HG02588 (cell line): ENCODE measurements around the gene MED8.

Experiments
- ATAC-seq: cut with Tn5 transposase; IDR thresholded peaks from one replicate; pipeline ENCODE4 v1.9.1; 2021; ENCODE audit warnings: mild to moderate bottlenecking, moderate library complexity; ENCODE audit not compliant: unreplicated experiment

The MED8 gene, protein sequence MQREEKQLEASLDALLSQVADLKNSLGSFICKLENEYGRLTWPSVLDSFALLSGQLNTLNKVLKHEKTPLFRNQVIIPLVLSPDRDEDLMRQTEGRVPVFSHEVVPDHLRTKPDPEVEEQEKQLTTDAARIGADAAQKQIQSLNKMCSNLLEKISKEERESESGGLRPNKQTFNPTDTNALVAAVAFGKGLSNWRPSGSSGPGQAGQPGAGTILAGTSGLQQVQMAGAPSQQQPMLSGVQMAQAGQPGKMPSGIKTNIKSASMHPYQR

GRCh38 chr1:43389326-43390313, at the start of gene MED8, which contains the start of gene SZT2:
MED8 (minus strand) TSS chr1:43389800; CDS start chr1:43389764, 36 bp downstream.
SZT2 (plus strand) TSS chr1:43389899; CDS start chr1:43389969, 70 bp downstream.
- peak; percentile 88 for ATAC-seq

DNA sequence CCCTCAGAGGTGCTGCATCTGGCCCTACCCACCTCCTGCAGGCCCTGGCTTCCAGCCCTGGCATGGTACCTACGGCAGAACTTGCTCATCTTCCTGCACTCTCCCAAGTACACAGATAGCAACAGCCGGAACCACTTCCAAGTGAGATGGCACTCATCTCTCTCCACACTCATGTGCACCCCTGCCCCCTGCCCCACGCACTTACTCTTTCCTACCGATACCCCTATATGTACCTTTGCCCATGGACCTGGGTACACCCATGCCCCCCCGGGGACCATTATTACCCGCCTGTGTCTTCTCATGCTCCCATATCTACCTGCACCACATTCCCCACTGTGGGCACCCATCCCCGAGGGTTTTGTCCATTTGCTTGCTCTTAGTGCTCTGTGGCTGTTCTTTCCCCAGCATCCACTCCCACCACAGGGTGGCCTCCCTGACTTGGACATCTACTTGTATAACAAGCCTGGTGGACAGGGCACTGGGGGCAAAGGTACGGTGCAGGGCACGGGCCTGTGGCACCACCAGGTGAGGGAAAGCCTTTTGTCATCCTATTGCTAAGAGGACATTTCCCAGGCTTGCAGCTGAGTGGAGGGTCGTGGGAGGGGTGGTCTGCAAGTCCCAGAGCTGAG, 49.5 kb upstream of the MED8 start:
- ATAC-seq: no peak

GRCh38 chr1:43438576-43438952, 49.0 kb upstream of the MED8 start:
- no peak for ATAC-seq

DNA sequence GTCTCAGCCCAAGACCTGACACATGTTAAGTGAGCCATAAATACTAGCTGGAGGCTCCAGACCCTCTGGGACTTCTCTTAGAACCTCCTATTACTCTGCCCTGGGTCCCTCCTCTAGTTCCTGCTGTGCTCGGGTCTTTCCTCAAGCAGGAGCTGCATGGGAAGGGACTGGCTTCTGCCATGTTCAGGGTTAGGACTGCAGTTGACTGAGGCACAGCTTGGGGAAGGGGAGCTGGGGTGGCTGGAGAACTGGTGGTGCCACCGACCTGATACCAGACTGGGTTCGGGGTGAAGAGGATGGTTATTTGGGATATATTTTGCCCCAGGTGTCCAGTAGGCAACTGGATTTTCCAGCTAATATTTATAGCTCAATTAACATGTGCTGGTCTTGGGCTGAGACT, 48.4 kb upstream of the MED8 start:
- no peak for ATAC-seq

- ATAC-seq: no peak
Measured at GRCh38 chr1:43437031-43437973, 47.7 kb upstream of the MED8 start.

GRCh38 chr1:43436371-43436770, 46.8 kb upstream of the MED8 start:
- ATAC-seq: no peak

DNA sequence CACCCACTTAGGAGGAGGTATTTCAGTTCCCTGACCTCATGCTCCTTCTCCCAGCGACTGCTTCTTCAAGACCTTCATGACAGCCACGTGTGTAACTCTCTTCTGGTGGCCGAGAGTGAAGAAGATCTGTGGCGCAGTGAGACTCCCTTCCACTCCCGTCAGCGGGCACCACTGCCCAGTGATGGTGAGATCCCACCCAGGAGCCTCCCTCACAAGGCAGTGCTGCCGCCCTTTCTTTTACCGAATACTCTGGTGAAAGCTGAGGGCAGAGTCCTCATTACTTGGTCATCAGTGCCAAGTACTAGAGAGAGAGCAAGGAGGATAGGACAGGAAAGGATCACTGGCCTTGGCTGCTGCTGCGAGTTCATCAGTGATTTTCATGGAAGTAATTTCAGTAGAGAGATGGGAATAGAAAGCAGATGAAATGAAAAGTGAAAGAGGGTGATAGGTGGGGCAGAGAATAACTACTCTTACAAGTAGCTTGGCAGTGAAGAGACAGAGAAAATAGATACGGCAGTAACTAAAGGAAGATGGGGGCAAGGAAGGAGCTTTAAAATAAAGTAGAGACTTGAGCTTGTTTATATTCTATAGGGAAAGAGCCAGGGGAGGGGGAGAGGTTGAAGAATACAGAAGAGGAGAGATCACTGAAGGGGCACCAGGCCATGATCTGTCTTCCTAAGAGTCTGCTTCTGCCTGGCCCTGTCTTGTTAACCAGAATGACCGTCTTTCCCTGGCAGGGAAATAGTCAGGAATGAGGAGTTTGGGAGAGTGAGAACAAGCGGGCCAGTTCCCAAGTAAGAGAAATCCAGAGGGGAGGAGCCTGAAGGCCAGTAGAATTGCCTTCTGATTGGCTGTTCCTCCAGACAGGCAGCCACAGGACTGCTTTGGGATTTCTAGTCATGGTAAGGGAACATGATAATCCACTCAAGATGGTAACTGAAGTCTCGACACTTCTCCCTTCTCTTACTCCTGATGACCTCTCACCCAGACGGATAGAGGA, 45.8 kb upstream of the MED8 start:
- no peak for ATAC-seq

DNA sequence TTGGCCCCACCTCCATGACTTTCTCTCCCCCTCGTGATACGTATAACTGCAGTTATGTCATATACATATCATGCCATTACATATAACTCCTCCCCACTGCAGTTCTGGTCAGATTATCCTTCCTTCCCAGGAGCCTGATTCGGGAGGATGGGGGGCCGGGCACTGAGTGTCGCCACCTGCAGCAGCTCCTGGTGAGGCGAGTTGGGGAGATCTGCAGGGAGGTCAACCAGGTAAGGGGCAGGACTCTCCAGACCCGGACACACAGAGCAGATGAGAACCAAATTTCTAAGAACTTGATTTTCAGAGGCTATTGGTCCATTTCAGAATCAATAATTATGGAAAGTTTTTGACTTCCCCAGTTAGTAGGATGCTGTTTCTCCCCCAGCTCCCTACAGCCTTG, 44.7 kb upstream of the MED8 start:
- ATAC-seq: no peak

DNA sequence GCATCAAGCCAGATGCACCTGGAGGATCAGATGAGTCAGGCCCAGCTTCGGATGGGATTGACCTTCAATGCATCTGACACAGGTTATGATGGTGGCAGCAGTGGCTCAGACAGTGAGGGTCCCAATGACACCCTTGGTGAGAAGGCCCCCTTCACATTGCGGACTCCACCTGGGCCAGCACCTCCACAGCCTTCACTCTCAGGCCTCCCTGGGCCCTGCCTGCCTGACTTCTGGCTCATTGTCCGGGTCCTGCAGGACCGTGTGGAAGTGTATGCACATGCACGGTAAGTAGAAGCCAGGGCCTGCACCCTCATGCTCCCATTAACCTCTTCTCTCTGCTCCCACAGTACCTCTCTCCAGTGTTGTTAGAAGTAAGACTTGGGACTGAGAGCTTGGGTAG, 43.3 kb upstream of the MED8 start:
- no peak for ATAC-seq

- ATAC-seq: no peak
Measured at GRCh38 chr1:43432171-43432860, 42.7 kb upstream of the MED8 start.

DNA sequence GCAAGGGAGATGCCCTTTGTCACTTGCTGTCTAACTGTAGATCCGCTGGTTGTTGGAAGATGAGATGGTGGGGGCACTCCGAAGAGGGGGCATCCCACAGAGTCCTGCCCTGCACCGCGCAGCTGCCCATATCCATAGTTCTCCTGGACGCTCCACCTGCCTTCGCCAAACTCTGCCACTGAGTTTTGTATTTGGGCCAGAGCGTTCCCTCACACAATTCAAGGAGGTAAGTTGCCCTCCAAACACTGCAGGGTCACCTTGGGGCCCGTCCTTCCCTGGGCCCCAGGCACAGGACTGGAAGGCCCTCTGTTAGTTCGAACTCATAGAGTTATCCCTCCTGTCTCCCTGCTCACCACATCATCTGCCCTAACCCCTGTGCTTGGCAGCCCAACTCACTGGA, 42.1 kb upstream of the MED8 start:
- ATAC-seq: no peak

GRCh38 chr1:43430831-43431230, 41.2 kb upstream of the MED8 start:
- ATAC-seq: no peak

DNA sequence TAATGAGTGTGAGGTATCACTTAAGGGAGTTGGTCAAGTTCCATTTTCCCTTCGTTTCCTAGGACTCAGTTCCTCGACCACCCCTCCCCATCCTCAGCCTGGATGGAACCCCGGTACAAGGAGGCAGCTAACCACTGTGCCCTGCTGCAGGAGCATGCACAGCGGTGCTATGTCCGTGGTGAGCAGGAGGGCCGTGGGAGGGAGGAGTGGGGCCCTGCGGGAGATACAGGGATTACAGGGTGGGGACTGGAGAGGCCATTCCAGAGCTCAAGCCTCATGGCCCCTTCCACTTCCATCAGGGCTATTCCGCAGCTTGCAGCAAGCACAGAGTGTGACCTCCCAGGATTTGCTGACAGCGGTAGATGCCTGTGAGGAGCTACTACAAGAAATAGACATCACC, 38.3 kb upstream of the MED8 start:
- ATAC-seq: no peak

DNA sequence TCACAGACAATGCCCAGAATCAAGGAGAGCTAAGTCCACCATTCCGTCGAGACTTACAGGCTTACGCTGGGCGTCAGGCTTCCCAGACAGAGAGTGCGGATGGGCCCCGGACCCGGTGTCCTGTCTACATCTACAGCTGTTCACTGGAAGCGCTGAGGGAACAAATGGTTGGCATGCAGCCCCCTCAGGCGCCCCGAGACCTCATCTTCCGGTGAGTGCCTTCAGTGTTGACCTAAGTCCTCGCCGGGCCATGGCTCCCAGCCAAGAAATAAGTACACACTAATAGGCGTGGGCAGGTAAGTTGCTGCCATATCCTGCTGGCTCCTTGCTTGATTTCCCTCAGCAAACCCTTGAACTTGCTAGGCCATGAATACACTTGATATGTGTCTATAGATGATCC, 37.9 kb upstream of the MED8 start:
- ATAC-seq: no peak

GRCh38 chr1:43426221-43426620, 36.6 kb upstream of the MED8 start:
- ATAC-seq: no peak

DNA sequence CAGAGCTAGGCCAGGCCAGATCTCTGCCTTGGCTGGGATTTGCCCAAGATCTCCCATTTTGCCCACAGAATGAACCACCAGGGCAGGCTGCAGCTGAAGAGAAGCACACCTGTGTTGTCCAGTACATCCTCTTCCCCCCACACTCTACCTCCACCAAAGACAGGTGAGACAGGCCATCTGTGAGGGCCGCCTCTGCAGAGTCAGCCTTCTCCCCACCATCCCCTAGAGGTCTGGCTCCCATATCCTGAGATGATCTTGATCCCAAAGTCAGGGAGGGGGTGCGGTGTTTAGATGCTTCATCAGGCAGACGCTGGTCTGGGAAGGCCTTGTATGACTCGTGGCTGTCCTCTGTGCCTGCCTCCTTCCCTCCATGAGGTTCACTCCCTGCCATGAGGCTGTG, 35.4 kb upstream of the MED8 start:
- ATAC-seq: no peak

GRCh38 chr1:43423672-43424550, 34.3 kb upstream of the MED8 start:
- ATAC-seq: no peak
